WTC11 (cell line): Measurements from ENCODE around the gene ZP2.

ENCODE experiments used
- CBFB ChIP-seq: sonication (generic); formaldehyde crosslinking; IDR thresholded peaks from 2 replicates; pipeline ENCODE4 v1.8.1; 2022; ENCODE audit warnings: mild to moderate bottlenecking, low read depth, missing genetic modification reagents
- CTCF ChIP-seq: fragments of 200-600 bp; IDR thresholded peaks from 2 replicates; pipeline ENCODE4 v1.8.0; 2022; ENCODE audit warnings: antibody characterized with exemption
- E2F4 ChIP-seq: sonication (generic); formaldehyde crosslinking; IDR thresholded peaks from 2 replicates; pipeline ENCODE4 v1.8.1; 2022; ENCODE audit warnings: low read depth, mild to moderate bottlenecking, moderate library complexity, missing genetic modification reagents, borderline replicate concordance
- E2F5 ChIP-seq: sonication (generic); formaldehyde crosslinking; IDR thresholded peaks from 2 replicates; pipeline ENCODE4 v1.8.1; 2022; ENCODE audit warnings: mild to moderate bottlenecking, moderate library complexity, missing genetic modification reagents
- ELF4 ChIP-seq: sonication (generic); formaldehyde crosslinking; IDR thresholded peaks from 2 replicates; pipeline ENCODE4 v1.8.1; 2022; ENCODE audit warnings: low read depth, mild to moderate bottlenecking, moderate library complexity, missing genetic modification reagents
- FOXP1 ChIP-seq: sonication (generic); formaldehyde crosslinking; IDR thresholded peaks from 2 replicates; pipeline ENCODE4 v1.8.0; 2022; ENCODE audit warnings: missing genetic modification reagents, mild to moderate bottlenecking, moderate library complexity, borderline replicate concordance
- IRF2 ChIP-seq: sonication (generic); formaldehyde crosslinking; IDR thresholded peaks from 2 replicates; pipeline ENCODE4 v1.8.0; 2022; ENCODE audit warnings: low read depth, missing genetic modification reagents, borderline replicate concordance
- MLX ChIP-seq: sonication (generic); formaldehyde crosslinking; IDR thresholded peaks from 2 replicates; pipeline ENCODE4 v1.8.1; 2023; ENCODE audit warnings: mild to moderate bottlenecking, missing genetic modification reagents, moderate library complexity
- NR1H2 ChIP-seq: sonication (generic); formaldehyde crosslinking; IDR thresholded peaks from 2 replicates; pipeline ENCODE4 v1.9.0; 2021; ENCODE audit warnings: mild to moderate bottlenecking, moderate library complexity, missing genetic modification reagents
- NR3C1 ChIP-seq: sonication (generic); formaldehyde crosslinking; conservative IDR thresholded peaks from 2 replicates; pipeline ENCODE4 v1.8.1; 2023; ENCODE audit warnings: low read depth, mild to moderate bottlenecking, missing genetic modification reagents
- STAT6 ChIP-seq: sonication (generic); formaldehyde crosslinking; conservative IDR thresholded peaks from 2 replicates; pipeline ENCODE4 v1.8.1; 2023; ENCODE audit warnings: mild to moderate bottlenecking, low read depth, missing genetic modification reagents, moderate library complexity
- USF1 ChIP-seq: sonication (generic); formaldehyde crosslinking; IDR thresholded peaks from 2 replicates; pipeline ENCODE4 v1.8.0; 2022; ENCODE audit warnings: mild to moderate bottlenecking, missing genetic modification reagents
- USF2 ChIP-seq: sonication (generic); formaldehyde crosslinking; IDR thresholded peaks from 2 replicates; pipeline ENCODE4 v1.8.1; 2023; ENCODE audit warnings: mild to moderate bottlenecking, missing genetic modification reagents, moderate library complexity
- ZNF121 ChIP-seq: sonication (generic); formaldehyde crosslinking; IDR thresholded peaks from 2 replicates; pipeline ENCODE4 v1.8.0; 2023; ENCODE audit warnings: missing genetic modification reagents

GRCh38 chr16:21189311-21189710 lies 22.1 kb downstream of the ZP2 start:
- TF ChIP-seq CTCF (no peak), E2F5 (CRISPR knock-in tag) (no peak), USF1 (CRISPR knock-in tag) (no peak), STAT6 (CRISPR knock-in tag) (no peak), IRF2 (CRISPR knock-in tag) (no peak), ZNF121 (CRISPR knock-in tag) (no peak), NR3C1 (CRISPR knock-in tag) (no peak), ELF4 (CRISPR knock-in tag) (no peak), E2F4 (no peak), NR1H2 (CRISPR knock-in tag) (no peak), CBFB (CRISPR knock-in tag) (no peak), MLX (CRISPR knock-in tag) (no peak), FOXP1 (no peak), USF2 (CRISPR knock-in tag) (no peak)
